HCT116 (cell line): ENCODE measurements around the gene AASDH.

Experiments
- POLR2A ChIP-seq: IDR thresholded peaks from 2 replicates; pipeline ENCODE4 v1.7.0; 2011; ENCODE audit warnings: borderline replicate concordance; ENCODE audit not compliant: insufficient read depth, insufficient read length; ENCODE audit errors: extremely low read depth
- TF ChIP-seq, protein P1 (sequence below), 3 experiments: fragments of 200-600 bp in 1 of 3; sonication (generic) in 1 of 3; IDR thresholded peaks in 2 of 3; conservative IDR thresholded peaks in 1 of 3; 2 replicates each; pipeline ENCODE4 v1.5.1; 2012 to 2017; ENCODE audit warnings: low read depth in 2 of 3, low read length in 2 of 3, antibody characterized with exemption in 1 of 3, borderline replicate concordance in 1 of 3, control low read depth in 1 of 3, mild to moderate bottlenecking in 1 of 3, mixed read lengths in 1 of 3, mixed run types in 1 of 3, moderate library complexity in 1 of 3; ENCODE audit not compliant: insufficient read depth in 1 of 3

GRCh38 chr4:56356650-56357049, 30.6 kb downstream of the AASDH start:
- no peak for TF ChIP-seq POLR2A
- TF ChIP-seq, protein P1, sequence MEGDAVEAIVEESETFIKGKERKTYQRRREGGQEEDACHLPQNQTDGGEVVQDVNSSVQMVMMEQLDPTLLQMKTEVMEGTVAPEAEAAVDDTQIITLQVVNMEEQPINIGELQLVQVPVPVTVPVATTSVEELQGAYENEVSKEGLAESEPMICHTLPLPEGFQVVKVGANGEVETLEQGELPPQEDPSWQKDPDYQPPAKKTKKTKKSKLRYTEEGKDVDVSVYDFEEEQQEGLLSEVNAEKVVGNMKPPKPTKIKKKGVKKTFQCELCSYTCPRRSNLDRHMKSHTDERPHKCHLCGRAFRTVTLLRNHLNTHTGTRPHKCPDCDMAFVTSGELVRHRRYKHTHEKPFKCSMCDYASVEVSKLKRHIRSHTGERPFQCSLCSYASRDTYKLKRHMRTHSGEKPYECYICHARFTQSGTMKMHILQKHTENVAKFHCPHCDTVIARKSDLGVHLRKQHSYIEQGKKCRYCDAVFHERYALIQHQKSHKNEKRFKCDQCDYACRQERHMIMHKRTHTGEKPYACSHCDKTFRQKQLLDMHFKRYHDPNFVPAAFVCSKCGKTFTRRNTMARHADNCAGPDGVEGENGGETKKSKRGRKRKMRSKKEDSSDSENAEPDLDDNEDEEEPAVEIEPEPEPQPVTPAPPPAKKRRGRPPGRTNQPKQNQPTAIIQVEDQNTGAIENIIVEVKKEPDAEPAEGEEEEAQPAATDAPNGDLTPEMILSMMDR (IDR thresholded peaks at IDR 0.05 in 2 of 3, conservative IDR thresholded peaks at IDR 0.05 in 1 of 3; ENCODE audit: borderline replicate concordance in 1 of 3, insufficient read depth in 1 of 3, low read depth in 2 of 3, low read length in 2 of 3) = no peak
